Fibroblast of skin of abdomen (primary cell): ENCODE data around the gene AK2.

Source experiments
- DNase-seq: peaks from one replicate; pipeline ENCODE4 v3.0.0-alpha.2; 2013

The AK2 gene

DNA sequence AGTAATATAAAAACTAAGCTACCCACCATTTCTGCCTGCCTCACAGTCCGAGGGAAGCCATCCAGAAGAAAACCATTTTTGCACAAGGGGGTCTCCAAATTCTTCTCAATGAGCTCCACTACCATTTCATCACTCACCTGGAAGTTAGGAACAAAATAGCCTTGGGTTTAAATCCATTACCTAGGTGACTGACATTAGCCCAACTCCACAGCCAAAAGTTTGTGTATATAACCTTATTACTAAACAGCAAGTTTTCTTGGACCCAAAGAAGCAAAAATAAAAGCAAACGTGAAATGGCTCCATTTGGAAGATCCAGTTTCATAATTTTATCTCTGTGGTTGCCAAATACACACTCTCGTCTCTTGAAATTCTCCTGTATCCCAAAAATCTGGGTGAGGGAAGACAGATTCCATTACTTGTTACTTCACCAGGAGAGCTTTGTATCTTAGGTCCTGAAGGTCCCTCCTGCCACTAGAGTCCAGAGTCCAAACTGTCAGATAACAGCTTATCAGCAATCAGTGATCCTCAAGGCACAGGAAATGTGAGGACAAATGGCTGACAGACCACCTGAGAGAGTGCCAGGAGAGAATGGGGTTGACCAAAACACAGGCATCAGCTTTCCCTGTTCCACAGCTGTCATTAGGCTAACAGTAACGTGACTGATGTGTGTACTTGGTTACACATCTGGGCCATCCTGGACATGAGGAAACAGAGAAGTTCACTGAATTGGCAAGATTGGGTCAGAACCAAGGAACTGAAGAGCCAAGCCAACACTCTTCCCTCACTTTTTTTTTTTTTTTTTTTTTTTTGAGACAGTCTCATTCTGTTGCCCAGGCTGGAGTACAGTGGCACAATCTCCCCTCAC lies 14.9 kb downstream of the AK2 start:
- DNase-seq: no peak

DNA sequence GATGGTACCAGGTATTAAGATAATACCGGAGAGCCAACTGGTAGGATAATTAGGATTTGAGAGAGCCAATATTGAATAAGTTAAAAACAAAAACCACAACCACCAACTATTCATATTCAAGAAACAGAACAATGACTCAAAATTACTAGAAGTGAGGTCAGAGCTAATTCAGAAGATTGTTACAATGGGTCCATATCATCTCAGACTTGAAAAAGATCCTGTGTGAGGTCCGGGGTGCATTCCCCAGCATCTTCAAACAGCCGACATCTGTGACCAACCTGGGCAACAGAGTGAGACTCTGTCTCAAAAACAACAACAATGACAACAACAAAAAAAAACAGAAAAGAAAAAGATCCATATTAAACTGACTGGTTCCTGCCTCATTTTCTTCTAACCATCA lies 18.6 kb downstream of the AK2 start:
- DNase-seq: no peak

DNA sequence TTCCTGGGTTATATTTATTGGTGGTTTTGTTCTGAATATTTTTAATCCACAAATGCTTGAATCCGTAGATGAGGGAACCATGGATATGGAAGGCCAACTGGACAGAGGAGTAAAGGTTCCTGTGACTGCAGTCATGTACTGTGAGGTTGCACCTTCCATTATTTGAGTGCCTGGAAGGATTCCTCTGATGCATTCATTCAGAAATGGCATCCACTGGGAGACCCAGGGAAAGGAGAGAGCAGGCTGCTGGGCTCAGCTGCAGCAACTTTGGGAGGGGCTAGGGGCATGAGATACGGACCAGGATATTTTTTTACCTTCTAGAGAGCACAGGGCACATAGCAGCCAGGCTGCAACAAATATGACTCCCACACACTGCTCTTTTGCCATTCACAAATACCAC lies 19.5 kb downstream of the AK2 start:
- DNase-seq: no peak

DNA sequence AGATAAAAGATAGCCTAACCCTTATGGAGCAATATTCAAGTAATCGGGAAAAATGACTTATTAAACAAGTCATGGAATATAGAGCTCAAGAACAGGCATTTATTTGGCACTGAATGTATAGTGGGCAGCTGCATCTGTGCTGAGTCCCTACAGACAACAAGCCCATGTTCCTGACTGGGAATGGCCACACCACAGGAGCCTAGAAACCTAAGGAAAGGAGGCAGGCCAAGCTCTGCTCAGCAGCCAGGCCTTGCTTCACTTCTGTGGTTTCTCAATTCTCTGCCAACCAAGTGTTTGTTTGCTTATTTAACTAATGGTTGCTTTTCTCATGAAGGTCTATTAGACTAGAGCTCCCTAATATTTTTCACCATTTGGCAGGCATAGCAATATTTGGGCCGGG lies 21.5 kb downstream of the AK2 start:
- no peak for DNase-seq

DNA sequence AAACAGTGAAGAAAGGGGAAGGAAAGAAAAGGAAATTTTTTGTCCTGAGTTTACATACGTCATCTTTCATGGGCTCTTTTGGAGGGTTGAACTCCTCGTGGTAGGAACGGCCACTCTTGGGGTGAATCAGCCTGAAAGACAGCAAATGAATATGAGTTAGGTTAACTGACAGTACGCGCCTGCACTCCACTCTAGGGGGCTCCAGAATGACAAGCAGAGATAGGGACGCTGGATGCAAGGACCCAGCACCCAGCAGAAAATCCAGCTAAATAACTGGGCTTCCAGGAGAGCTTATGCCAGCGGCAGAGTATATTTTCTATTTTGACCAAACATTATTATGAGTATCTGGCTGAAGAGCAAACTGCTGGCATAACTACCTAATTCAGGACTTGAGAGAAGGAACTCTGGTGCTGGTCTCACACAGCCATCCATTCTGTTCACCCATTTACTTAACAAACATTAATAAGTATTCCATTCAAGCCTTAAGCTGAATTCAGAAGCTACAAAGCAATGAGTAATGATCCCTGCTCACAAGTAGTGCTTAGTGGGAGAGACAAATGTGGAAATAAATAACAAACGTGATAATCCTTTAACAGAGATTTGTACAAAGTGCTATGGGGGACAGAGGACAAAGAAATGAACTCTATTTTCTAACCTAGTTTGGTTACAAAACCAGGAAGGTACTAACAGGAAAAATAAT lies 22.1 kb downstream of the AK2 start:
- DNase-seq: no peak

DNA sequence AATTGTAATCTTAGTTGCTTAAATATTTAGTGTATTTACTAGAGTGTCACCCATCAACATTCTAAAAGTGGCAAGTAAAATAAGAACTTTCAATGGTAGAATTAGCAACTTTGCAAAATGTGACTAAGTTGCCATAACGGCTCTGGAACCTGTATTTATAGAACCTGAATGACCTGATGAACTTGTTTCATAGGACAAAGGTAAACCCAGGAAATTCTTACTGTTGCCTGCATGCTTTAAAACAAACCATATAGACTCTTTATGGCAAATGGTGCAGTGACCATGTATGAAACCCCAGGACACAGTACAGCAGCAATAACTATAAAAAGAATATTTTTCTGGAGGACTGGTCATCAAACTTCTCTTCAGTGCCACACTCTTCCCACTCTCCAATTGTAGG lies 22.9 kb downstream of the AK2 start:
- DNase-seq: no peak

DNA sequence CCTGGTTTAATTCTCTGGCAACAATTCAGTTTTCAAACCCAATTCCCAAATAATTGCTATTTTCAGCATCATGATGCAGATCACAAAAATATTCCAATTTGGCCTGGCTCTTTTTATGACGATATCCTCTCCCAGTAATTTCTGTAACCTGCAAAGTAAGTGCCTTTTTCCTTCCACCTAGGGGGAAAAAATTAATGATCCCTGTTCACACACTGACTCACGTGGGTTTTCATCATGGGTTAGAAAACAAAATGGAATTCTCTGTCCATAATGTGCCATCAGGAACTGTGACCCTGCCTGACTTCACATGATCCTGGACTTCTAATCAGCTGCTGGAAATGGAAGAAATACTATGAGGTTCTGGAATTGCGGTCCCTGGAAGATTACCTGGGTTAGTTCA lies 24.5 kb downstream of the AK2 start:
- DNase-seq: no peak

DNA sequence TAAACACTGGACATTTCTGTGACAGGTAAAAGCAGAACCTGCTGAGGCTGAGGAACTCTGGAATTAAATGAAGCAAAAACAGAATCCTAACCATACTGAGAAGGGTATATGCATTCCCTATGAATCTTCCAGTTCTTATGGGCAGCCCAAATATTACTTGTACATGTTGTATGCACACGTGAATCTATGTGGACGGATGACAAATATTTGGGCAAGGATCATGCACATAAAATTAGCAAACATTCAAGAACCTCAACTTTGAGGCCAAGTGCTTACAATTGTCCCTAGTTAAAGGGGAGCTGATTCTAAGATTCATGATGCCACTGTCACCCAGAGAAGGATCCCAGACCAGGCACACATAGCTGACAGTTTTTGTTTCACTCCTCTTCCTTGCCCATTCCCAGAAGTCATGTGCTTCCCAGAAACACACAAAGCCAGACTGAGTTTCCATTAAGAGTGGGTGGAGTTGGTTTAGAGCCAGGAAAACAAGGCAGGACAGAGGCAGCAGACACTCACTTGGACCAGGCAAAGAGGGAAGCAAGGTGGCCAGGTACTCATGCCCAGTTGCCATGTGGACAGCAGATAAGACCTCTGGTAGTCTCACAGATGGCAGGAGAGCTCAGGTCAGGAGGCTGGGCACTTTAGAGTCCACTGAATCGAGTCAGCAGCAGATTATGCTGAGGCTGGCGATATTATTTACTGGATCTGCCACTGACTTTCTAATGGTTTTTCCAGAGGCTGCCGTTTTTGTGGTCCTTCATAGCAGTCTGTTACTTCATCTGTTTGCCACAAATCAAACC lies 25.6 kb downstream of the AK2 start:
- DNase-seq: no peak

DNA sequence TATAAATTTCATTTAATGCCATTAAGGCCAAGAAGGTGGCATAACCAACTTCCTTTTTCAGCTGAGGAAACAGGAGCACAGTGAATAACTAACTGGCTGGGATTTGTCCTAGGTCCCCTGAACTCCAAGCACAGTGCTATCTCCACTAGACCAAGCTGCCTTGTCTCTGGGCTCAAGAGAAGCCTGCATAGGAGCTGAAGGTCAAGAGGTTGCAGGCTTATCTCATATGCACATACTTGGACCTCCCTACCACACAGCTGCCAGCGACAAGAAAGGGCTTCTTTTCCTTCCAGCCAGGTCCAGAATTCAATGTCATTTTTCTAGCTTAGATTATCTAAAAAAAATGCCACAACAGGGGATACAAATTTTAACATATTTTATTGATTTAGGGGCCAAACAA lies 27.1 kb downstream of the AK2 start:
- DNase-seq: no peak

DNA sequence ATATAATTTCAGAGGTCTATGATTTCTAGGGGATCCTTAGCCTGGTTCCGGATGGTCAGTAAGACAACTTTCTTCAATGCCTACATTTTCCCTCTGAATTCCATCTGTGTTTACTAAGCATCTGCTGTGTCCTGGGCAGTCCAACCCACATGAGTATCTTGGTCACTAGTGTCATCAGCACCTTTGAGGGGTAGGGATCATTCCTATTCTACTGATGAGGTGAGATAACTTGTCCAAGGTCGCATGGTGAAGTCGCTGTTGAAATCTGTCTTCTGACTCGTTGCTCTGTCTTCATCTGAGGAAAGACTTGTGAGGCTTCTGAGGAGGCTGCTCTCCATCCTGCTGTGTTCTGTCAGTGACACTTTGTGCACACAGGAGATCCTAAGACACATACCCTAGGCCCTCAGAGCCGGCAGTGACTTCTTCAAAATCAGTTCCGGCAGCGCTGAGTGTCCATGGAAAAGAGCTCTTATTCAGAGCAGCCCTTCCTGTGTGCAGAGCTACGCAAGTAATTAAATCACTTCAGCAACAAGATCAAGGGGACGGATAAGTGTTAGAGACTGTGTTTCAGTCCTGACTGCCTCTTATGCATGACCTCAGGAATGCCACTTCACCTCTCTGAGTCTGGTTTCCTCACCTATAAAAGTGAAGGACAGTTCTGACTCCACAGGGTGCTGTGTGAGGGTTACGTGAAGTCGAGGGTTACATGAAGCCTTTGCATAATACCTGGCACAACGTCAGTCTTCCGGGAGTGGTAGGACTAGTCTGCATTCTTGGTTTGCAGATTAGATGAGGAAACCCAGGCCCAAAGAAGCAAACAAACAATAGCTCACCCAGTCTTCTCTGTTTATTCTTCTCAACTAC lies 28.4 kb downstream of the AK2 start:
- DNase-seq: no peak

DNA sequence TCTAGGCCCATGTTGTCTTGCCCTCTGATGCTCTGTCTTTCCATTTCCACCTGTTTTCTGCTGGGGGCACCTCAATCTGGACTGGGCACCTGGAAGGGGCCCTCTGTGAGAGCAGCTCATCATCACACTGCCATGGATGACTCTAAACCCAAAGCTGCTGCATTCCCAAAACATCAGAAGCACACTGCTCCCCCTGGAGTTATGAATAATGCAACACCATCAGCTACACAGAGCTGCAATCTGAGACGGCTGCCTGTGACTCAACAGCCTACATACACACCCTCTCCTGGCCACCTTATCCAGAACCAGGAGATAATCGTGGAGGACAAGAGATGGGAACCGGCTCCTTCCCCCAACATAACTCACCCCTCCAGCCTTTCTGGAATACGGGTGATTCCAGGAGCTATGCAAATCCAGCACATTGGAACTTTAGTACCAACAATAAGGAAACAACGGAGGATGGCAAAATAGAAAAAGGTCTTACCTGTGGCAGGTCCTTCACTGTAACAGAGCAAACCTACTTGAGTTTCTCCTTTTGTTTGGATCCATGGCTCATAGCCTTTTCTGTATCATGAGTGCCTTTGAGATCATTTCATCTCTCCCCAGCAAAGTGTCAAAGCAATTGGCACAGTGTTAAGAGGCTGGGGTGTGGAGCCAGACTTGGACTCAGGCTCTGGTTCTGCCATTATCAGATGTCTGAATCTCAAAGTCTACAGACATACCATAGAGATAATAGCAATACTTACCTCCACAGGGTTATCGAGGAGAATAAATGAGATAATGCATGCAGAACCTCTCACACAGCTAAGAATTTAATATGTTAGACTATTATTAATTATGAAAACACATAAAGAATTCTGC lies 29.3 kb downstream of the AK2 start:
- peak; percentile 88 for DNase-seq

DNA sequence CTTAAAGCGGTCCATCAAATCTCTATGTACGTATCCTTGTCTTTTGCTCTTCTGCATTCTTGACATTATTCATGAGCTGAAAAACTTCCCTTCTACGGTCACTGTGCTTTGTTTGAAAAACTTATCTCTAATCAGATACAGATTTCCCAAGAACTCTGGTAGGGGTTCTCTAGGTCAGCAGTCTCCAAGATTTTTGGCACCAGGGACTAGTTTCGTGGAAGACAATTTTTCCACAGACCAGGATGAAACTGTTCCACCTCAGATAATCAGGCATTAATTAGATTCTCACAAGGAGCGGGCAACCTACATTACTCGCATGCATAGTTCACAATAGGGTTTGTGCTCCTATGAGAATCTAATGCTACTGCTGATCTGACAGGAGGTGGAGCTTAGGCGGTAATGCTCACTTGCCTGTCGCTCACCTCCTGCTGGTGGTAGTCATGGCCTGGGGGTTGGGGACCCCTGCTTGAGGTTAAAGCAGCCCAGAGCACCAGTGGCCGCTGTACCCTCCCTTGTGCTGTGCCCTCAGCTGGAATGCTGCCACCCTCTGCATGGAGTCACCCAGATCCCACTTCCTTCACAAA lies 30.8 kb downstream of the AK2 start:
- peak; percentile 54 for DNase-seq

DNA sequence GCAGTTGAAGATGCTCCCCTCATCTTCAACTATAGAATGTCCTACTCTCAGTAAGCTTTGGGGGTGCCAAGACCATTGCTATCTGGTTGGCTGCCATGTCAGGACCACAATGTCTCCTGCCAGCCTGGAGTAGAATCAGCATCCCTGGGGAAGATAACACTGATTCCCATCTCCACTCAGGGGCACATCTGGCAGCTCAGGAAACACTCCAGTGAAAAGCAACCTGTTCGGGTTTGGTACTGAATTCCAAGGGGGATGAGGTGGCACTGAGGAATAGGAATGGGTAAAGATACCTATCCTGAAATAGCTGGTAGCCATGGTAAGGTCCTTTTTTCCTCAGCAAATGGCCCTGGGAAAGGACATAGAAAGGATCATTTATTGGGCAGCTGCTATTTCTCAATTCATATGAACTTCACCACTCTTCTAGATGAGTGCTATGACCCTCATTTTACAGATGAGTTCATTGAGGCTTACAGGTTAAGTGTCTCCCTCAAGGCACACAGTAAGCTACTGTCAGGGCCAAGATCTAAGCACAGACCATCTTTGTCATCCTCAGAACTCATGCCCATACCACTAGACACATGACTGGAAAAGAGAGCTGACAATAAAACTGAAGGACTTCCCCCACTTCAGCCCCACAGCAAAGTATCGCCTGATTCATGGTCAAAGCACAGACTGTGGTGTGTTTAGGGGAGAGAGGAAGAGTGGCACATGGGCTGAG lies 31.4 kb downstream of the AK2 start:
- DNase-seq: no peak

DNA sequence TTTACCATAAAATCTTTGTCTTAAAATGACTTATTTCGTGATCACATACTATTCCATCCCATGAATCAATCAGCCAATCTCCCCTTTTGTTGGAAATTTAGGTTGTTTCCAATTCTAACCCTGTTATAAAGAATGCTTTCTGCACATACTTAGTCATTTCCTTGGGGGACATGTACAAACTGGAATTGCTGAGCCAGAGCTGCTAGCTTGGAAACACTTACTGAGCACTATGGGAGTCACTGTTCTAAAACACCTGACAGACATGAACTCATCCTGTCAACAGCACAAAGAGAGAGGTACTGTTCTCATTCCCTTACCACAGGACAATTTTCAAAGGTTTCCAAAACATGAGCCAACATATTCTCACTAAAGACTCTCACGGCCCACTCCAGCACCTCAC lies 32.1 kb downstream of the AK2 start:
- peak; percentile 20 for DNase-seq

DNA sequence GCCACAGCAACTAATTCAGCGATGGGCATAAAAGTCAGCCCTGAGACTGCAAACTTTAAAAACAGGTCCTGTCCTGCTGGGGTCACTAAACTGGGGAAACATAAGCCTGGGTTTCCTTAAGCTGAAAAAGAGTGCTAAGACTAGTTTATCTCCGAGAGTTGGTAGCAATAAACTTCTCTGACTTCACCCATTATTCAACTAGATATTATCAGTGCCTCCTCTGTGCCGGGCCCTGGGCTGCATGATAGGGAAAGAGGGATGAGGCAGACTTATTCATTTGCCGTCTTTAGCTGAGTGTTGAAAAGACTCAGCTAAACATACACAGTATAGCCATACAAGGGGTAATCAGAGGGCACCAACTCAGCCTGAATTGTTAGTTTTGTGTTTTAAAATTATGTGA lies 33.0 kb downstream of the AK2 start:
- DNase-seq: no peak

DNA sequence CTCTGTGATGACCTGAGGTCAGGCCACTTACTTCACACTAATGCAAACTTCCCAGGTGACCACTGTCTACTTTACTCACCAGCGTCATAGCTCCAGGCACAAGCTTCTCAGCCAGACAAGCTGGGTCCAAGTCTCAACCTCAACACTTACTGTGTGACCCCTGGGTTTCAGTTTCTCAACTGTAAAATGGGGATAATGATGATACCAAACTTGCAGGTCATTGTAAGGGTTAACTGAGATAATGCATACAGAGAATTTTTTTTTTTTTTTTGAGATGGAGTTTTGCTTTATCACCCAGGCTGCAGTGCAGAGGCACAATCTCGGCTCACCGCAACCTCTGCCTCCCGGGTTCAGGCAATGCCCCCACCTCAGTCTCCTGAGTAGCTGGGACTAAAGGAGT lies 34.7 kb downstream of the AK2 start:
- no peak for DNase-seq

DNA sequence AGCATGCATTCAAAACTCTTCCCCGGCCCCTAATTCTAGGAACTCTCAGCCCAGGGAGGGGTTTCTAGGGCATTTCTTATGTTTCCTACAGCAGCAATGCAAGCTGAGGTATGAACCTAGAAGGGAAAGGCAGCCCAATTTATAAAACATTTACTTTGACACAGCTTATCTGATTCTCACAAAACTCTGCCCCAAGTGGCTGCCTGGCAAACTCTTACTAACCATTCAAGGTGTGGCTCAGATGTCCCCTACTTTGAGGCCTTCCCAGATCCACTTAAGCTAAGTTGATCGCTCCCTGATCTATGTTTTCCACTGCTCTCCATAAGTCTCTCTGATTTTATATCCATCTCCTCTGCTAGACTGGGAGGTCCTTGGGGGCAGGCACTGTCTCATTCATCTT lies 35.4 kb downstream of the AK2 start:
- no peak for DNase-seq

DNA sequence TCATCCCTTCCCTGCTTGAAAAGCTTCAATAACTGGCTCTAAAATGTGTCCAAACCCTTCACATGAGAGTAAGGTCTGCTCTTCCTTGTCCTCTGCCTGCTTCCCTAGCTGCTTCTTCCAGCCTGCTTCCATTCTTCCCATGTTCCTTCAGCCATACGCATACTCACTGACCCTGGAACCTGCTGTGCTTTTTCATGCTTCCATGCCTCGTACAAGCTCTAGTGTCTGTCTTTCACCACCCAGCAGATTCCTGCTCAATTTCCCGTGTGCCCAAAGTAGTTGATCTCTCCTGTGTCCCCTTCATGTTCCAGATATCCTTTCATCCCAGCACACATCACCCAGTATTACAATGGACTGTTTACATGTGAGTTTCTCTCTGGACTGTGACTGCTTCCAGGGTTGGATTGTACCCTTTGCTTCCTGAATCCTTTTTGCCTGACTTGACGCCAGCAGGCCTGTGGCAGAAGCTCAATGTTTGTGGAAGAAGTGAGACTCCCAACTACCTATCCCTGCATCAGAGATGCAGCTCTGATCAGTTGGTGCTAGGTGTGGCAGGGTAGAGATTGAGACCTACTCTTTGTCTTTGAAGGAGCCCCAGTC lies 36.2 kb downstream of the AK2 start:
- no peak for DNase-seq

DNA sequence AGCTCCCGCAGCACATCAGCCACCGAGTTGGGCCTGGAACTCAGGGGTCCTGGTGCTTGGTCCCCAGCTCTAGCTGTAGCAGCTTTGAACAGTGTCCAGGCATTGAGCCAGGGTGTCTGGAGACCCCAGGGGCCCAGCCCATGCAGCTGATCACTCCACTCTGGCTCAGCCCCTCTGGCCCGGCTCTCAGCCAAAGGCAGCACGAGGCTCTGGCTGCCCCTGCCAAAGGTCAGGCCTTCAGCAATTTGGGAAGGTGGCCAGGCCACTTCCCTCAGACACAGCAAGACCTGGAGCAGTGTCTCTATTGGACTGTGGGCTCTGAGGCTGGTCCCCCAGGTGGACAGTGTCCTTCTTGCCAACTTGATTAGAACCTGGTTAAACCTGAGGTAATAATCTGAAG lies 37.7 kb downstream of the AK2 start:
- no peak for DNase-seq

DNA sequence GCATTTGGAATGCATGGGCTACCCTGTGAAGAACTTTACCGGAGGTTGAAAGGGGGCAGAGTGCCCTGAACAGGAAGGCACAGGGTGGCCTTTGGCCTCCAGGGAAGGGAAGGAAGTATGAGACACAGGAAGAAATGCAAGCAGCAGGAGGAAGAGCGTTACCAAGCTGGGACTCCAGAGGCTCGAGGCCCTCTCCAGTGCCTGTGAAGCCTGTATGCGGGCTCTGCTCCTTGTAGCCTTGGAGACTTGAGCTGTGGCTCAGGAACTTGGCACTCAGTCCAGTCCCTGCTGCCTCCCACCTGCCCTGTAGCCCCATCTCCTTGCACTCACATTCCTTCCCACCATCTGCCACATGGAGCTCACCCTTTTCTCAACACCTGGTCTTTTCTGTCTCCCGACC lies 38.6 kb downstream of the AK2 start:
- no peak for DNase-seq
